ENCODE data around the gene TGFBI.

Gene TGFBI

DNA sequence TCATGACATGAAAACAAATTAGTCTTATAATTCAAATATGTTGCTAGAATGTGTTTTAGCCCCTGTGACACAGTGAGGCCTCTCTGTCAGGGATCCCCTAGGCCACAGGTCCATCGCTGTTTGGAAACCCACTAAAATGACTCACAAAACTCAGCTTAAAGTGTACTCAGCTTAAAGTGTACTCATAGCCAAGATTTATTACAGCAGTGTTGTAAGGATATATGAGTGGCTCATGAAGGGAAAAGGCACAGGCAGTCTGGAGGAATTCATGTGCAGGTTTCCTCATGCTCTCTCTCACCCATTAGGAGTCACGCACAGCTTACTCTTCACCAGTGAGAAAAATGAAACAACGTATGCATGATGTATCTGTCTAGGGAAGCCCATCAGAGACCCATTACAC is 24.4 kb upstream of the TGFBI start:
- no peak for DNase-seq (ENCODE audit: low read depth)

DNA sequence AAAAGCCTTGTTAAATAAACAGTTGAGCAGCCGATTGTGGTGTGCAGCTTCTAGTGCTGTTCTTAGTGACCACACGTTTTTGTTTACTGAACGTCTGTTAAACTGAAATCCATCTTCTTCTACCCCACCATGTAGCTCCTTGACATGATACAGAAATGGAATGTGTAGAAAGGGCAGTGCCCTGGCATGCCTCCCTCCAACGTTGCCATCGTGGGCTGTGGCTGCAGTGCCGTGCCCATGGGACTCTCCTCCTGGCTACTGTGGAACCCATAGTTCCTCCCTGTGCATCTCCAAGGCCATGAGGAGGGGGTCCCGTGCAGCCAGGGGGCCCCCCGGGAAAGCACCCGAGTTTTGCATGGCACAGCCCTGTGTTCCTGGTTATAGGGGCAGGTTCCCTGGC is 23.3 kb upstream of the TGFBI start:
- DNase-seq (ENCODE audit: low read depth): no peak

GRCh38 chr5:136006164-136006563 is 22.6 kb upstream of the TGFBI start:
- DNase-seq (ENCODE audit: low read depth): no peak

DNA sequence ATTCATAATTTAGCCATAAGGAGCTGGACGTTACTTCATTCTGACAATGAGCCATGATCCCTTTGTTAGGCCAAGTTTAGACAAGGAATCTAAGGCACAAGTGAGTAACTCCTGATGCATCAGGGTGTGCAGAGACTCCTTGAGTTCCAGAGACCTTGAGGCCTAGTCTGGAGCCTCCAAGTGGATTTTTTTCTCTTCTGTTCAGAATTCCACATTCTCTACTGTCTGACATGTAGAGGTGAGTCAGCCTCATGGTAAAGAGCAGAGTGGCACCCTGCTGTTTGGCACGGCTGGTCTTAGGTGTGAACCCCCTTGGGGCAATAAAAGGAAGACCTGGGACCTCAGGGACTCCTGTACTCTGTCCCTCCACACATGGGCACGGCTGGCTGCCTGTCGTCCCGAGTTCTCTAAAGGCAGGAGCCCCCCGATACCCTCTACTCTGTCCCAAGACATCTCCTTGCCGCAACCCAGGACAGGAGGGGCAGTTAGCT is 22.0 kb upstream of the TGFBI start:
- DNase-seq (ENCODE audit: low read depth): peak; percentile 97

DNA sequence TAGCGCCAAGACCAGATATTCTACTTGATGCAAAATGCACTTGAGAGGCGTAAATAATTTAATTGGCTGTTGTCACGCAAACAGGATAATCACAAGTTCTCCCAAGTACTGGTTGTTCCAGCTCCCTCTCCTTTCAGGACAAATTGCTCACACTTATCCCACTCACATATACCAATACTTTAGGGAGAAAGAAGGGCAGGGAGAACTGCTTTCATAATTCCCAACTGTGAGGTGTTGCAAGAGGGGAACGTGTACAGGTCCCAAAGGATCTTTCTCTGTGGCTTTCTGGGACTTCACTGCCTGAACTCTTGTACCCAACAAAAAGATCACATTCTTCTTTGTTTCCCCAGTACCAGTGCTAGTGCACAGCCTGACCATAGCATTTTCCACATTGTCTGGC is 21.5 kb upstream of the TGFBI start:
- no peak for DNase-seq (ENCODE audit: low read depth)

- no peak for DNase-seq (ENCODE audit: low read depth)
These were observed 17.3 kb upstream of the TGFBI start for GRCh38 chr5:136011414-136012001.

DNA sequence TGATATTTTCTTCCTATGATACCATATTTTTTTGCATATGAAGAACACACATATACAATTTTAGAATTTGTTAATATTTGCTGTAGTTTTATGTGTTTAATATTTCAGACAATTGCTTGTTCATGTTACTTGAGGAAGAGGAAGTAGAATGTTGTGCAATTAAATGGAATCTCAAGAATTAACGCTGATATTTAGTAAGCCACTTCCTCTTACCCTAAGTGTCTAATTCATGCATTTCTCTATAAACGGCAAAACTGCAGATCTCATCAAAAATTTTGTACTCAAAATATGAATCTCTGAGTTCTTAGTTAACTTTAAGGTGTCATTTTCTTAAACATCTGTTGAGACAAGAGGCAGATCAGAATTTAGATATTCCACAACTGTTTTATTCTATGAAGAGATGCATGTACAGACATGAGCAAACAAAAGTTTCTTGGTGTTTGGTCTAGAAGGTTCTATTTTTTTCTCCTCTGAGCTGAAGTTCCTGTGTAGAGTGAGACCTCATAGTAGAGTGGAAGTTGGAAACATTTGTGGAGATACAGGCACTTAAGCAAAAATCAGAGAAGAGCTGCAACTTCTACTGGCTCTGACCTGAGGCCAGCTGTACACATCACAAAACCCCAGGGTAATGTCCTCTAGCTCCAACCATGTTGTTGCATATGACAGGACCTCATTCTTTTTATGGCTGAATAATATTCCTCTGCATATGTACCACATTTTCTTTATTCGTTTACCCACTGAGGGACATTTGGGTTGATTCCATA is 16.6 kb upstream of the TGFBI start:
- no peak for DNase-seq (ENCODE audit: low read depth)

GRCh38 chr5:136013559-136013958 is 15.2 kb upstream of the TGFBI start:
- DNase-seq (ENCODE audit: low read depth): no peak

DNA sequence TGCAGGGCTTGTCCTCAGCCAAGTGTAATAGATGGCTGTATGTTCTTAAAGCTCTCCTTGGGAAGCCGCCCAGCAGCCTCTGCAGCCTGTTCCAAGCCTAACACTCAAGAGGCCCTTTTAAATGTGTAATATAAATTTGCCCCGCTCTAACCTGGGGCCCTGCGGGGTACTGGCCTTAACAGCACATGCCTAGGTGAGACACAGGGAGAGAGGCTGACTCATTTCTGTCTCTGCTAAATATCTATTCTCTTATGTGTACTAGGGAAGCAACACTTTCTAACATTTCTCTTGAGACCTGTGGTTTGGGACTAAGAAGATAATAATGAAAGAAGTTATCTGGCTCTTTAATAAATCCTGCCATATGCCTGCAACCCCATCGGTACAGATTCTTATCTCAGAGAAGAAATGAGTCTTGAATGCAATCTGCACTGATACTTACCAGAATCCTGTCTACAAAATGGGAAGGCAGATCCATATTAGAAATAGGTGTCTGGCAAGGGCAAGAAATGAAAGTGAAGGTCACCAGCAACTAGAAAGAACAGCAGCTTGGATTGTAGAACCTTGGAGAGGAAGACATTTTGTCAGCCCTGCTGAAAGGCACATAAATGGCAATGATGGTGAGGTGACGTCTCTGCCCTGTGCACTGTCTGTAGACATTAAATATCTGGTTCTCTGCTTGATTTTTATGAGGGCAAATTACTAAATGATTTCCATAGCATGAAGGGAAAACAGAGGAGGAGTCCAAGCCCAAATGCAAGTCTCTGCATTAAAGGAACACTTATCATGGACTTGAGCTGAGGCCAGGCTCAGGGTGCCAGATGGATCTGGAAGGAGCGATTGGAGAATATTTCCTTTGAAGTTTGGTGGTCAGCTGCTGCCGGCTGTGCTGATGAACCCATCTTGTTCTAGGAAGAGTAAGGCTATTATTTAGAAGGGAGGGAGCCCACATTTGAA is 14.5 kb upstream of the TGFBI start:
- DNase-seq (ENCODE audit: low read depth): no peak

DNA sequence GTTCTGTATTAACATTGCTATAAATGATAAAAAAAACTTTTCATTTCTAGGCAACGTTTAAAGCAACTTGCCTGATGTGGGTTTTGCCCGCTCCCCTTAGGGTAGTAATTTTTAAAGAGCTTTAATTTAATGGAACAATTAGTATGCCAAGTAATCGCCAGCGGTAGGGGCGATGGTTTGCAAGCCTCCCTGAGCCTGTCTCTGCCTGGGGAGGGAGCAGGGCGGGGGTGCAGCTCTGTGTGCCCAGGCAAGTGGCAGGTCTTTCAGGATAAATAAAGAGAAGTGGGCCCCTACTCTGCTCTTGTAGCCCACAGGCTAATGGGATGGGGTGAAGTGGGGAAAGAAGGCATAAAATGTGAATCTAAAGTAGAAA is 13.8 kb upstream of the TGFBI start:
- DNase-seq (ENCODE audit: low read depth): no peak

DNA sequence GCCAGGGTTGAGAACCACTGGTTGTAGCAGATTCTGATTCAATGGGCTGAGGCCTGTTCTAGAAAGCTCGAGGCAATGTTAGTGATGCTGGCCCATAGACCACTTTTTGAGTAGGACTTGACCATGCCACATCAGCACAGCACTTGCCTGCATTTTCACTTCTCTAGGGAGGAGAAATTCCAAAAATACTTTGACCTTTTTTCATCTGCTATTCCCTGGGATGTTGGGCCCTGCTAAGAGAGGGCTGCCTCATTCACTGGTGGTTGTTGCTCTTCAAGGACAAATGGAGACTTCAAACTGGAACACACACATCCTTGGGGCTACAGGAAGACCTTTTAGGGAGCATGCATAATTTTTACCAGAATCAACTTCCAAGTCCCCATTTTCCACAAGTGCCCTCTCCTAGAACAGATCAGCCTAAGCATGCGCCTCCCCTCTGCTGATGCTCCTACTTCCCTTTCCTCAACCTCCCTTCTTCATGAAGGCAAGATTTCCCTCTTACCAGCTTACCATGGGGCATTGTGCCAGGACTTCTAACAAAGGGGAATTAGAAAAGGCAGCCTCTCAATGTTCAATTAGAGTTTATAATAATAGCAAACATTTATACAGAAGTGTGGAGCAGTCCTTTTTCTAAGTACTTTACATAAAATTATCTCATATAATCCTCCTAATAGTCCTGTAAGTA is 12.7 kb upstream of the TGFBI start:
- DNase-seq (ENCODE audit: low read depth): no peak

- DNase-seq (ENCODE audit: low read depth): peak; percentile 99
These were observed 11.8 kb upstream of the TGFBI start for GRCh38 chr5:136016945-136017530.

DNA sequence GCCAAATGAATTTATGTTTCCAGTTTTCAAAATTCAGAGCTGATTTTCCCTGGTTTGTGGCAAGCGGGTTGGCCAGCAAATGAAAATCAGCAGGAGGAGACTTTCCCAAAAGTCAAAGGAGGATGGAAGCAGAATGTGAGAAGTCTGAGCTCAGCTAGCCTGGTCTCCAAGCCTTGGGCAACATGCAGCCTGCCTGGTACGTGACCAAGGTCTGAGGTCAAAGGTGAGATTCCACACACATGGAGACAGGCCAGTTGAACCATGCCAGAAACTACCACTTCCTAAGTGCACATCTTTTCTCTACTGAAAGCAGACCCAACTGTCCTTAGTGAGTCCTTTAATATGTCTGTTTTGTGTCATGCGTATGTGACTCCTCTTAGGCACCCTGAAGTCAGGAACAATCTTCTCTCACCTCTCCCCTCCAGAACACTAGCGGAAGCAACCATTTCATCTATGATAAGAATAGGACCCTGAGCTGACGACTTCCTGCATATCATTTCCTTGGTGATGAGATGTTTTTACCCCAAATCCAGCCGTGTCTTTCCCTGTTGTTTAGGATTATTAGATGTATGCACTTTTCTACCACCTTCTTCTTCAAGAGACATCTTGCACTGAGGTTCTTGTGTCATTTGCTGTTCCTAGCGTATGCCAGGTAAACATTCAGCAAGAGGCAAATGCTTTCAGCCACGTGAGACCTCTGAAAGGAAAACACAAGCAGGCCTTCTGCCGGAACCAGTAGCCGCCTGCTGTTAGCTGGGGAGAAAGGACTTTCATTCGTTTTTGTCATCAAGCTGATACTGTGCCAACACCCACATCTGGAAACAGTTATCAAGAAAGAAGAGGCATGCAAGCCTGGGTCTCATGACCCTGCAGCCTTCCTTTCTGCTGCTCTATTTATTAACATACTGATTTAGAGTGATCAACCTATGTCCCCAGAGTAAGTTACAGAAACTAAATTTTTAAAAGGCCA is 9.7 kb upstream of the TGFBI start:
- peak; percentile 95 for DNase-seq (ENCODE audit: low read depth)

DNA sequence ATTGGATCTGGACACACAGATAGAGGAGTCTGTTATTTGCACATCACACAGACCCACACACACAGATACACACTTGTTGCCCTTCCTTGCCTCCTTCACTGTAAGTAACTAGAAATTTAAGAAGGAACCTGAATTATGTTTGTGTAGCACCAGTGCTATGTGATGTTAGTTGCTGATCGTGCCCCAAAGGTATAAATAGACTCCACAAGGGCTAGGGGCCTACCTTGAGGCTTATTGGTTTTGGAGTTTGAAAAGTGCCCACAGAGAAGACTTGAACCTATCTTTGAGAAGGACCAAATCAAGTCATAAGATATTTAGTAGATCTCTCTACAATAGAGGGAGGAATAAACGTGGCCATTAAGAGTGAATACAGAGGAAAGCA is 8.8 kb upstream of the TGFBI start:
- DNase-seq (ENCODE audit: low read depth): no peak

- DNase-seq (ENCODE audit: low read depth): peak; percentile 99
These were observed 8.3 kb upstream of the TGFBI start for GRCh38 chr5:136020383-136021015.

DNA sequence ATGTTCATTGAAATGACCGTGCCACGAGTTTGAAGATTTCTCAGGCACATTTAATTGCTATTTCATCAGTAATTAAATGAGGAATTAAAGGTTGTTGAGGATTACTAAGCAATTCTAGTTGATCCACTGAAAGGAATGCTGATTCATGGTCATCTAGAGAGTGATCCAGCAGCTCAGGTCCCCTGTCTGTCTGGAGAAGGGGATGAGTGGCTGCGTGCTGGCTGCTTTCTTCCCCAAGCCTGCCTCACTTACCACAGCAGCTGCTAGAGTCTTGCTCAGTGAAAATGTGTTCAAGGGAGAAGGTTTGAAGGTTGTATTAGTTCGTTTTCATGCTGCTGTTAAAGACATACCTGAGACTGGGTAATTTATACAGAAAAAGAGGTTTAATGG is 7.8 kb upstream of the TGFBI start:
- no peak for DNase-seq (ENCODE audit: low read depth)

DNA sequence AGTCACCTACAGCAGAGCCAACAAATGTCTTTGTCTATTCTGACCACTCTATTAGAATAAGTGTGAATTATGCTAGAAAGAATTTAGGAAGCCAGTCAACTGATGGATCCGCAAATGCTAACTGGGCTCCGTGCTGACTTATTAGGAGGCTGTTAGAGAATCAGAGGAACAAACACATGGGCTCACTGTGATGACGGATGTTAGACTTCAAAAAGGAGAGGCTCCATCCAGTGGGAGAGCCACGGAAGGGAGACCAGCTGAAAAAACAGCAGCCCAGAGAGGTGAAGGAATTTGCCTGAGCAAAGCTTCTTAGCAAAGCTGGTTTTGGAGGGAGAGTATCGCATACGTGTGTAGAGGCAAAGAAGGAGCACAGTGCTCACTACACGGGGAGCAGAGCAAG is 5.8 kb upstream of the TGFBI start:
- DNase-seq (ENCODE audit: low read depth): no peak

- DNase-seq (ENCODE audit: low read depth): no peak
These were observed 4.7 kb upstream of the TGFBI start for GRCh38 chr5:136023958-136024541.

DNA sequence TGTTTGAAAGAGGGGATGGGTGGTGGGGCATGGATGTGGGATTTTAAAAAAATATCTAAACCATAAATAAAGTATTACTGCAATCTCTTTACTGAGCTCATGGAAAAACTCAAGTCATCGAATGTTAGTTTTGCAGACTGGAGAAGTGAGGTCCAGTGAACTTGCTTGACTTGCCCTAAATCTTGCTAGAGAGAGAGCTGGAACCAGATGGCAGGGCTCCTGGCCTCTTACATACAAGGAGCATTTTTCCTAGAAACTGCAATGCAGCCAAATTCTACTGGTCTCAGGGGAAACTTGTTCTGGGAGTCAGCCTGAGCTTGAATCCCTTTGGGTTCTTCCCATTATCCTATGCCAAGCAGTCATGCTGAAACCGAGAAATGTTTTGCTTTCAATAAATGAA is 2.9 kb upstream of the TGFBI start:
- DNase-seq (ENCODE audit: low read depth): no peak

DNA sequence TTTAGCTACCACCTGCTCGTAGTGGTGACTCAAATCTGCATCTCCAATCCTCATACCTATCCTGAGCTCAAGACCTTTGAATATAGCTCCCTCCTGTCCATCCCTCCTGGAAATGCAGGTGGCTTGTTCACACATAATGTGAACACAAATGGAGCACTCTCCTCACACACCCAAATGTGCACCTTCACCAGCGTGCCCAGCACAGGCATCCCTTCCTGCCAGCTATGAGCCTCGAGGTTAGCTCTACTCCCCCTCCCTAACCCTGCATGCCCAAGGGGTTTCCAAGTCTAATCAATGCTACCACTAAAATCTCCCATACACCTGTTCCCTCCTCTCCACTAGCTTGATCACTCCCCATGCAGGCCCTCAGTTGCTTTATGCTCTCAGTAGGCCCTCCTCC is 2.2 kb upstream of the TGFBI start:
- DNase-seq (ENCODE audit: low read depth): no peak
